GM21526 (cell line): ENCODE measurements around the gene CCDC158.
"Not testable (repeated sequence)": the region's sequence is repeated elsewhere in the genome, so short reads cannot be mapped to it uniquely, and the experiment has no call there.

Source experiments
- ATAC-seq: cut with Tn5 transposase; IDR thresholded peaks from one replicate; pipeline ENCODE4 v1.9.1; 2021; ENCODE audit warnings: moderate library complexity; ENCODE audit not compliant: unreplicated experiment, low FRiP score

CCDC158 gene

DNA sequence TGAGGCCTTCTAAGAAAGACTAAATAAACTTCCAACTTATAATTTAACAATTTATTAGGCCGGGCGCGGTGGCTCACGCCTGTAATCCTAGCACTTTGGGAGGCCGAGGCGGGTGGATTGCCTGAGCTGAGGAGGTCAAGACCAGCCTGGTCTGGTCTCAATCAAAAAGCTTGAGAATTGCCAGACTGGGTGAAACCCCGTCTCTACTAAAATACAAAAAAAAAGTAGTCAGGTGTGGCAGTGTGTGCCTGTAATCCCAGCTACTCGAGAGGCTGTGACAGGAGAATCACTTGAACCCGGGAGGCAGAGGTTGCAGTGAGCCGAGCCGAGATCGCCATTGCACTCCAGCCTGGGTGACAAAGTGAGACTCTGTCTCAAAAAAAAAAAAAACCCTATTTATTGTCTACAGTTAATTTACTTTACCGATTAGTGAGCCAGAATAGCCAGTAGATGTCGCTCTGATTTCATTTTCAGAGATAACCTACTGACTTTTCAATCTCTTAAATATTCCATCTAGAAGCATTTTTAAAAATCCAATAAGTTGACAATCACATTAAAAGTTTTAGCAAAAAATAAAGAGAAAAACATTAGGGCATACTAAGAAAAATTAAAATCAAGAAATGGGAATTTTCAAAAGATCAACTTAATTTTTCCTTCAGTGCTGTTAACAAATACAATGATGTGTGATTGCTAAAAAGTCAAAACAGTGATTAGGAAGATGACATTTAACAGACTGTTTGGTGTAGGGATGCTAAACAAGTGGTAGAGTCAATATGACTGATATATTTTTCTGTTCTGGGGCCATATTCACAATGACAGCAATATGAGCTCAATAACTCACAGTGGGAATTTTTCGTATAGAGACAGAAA, 9.8 kb upstream of the CCDC158 start:
- no peak for ATAC-seq

DNA sequence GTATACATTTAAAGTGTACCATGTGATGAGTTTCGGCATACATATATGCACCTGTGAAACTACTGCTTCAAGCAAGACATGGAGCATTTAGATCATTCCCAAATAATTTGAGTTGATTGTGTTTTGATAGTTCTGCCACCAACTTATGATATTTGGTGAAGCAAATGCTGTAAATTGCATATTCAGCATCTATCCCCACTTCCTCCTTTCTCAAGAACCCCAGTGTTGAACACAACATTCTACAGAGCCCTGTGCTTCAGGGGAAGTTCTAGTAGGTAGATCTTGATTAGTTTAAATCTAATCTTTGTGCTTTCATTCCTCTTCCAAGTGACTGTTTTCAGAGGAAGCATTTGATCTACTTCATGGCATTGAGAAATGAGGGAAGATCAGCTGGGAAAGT, 8.7 kb upstream of the CCDC158 start:
- no peak for ATAC-seq

DNA sequence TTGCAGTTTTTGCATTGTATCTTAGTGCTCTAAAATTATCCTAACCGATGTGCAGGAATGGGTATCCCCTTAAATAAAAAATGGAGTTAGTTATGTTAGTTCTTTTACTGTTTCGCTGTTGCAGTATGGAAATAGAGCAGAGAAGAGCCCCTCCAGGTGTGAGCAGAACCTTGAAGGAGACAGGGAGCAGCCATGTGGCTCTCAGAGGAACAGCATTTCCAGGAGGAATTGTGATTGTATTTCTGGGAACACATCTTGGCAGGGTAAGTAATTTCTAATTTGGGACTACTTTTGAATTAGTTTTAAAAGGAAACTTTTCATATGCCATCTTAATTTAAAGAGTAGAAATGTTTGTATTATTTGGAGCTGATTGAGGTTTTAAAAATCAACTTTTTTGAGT, 5.3 kb upstream of the CCDC158 start:
- ATAC-seq: no peak

DNA sequence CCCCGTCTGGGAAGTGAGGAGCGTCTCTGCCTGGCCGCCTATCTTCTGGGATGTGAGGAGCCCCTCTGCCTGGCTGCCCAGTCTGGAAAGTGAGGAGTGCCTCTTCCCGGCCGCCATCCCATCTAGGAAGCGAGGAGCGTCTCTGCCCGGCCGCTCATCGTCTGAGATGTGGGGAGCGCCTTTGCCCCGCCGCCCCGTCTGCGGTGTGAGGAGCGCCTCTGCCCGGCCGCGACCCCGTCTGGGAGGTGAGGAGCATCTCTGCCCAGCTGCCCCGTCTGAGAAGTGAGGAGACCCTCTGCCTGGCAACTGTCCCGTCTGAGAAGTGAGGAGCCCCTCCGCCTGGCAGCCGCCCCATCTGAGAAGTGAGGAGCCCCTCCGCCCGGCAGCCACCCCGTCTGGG, 2.2 kb upstream of the CCDC158 start:
- ATAC-seq: not testable (repeated sequence)

DNA sequence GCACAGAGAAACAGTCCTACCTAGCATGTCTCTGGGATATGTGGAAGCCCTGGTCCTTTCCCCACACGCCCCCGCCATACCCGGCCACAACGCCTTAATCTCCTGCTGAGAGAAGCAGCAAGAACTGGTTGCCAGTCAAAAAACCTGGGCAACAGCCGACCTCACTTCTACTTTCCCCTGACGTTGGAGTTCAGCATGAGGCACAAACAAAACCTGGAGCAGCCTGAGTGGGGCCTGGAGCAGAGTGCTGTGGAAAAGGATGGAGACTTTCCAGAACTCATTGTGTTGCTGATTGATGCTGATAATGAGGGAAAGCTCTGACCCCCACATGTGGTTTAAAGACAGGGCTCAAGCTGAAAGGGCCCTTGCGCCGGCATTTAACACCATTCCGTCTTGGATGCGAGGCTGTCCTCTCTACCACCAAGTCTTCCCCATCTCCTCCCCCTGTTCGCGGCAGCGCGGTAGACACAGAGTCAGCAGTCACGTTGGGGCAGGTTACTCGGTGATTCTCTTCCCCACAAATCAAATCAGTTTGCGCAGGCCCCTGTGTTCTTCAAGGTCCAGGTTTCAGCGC, 666 bp downstream of the CCDC158 start:
- ATAC-seq: no peak

DNA sequence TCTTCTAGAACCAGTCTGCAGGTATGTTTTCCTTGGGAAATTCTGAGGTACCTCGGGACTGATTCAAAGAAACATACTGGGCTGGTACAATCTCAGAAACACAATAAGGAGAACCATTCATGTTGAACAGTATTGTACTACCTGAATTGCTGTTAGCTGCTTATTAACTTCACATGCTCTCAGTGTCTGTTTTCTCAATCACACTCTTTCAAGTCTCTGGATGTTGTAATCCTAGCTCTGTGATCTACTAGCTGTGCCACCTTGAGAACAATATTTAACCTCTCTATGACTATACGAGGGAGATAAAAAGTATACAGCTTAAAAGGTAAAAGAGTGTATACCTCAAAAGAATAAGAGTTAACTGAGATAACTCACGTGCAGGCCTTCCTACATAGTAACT, 10.3 kb downstream of the CCDC158 start:
- no peak for ATAC-seq

DNA sequence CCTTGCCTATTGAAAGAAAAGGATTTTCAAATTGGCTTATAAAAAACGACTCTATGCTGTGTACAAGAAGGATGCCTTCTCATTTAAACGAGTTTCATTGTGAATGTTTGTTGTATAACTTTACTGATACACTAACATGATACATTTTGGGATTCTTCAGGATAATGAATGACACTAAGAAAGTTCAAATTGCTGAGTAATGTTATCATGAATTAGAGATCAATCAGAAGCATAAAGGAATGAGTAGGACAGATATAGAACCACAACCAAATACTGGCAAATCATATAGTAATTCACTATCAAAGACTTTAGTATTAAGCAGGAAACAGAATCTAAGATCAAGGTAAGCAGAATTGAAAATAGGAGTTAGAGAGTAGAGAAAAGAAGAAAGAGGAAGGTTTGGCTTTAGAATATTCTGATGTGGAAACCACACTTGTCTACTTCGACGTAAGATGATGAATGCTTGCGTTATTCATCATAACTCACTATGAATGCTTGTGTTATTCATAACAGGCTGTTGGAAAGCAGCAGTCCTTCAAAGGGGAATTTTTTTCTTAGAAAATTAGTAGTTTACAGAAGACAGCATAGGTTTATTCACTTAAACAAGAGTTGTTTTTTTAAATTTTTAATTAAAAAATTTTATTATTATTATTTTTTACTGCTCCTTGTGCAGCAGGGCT, 13.4 kb downstream of the CCDC158 start:
- ATAC-seq: no peak

DNA sequence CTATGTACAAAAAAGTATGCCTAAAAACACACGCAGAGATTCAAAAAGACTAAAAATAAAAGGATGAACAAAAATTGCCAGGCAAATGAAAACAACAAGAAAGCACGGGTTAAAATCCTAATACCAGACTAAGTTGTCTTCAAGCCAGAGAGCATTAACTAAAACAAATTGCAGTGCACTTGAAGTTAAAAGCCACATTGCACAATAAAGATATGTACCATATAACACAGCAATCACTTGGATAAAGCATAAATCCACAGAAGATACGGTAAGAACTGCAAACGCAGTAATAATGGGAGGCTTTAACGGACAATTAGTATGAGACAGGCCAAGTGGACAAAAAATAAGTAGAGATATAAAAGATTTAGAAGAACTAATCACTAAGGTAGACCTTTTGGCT, 14.9 kb downstream of the CCDC158 start:
- no peak for ATAC-seq

DNA sequence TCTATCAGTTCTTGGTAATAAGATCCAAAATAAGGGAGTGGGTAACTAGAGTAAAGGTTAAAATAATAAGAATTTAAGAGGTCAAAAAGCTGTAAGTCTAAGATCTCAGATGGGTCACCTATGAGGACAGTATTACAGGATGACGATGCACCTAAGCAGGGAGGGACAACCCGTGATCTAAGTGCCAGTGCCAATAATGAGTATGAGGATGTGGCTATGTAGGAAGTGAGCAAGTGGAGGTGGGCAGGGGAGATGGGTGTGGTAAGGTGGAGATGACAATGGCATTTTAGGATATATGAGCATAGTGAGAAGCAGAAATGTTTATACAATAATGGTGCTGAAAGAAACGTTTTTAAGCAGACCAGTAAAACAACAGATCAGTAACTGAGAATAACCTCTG, 19.3 kb downstream of the CCDC158 start:
- ATAC-seq: no peak

DNA sequence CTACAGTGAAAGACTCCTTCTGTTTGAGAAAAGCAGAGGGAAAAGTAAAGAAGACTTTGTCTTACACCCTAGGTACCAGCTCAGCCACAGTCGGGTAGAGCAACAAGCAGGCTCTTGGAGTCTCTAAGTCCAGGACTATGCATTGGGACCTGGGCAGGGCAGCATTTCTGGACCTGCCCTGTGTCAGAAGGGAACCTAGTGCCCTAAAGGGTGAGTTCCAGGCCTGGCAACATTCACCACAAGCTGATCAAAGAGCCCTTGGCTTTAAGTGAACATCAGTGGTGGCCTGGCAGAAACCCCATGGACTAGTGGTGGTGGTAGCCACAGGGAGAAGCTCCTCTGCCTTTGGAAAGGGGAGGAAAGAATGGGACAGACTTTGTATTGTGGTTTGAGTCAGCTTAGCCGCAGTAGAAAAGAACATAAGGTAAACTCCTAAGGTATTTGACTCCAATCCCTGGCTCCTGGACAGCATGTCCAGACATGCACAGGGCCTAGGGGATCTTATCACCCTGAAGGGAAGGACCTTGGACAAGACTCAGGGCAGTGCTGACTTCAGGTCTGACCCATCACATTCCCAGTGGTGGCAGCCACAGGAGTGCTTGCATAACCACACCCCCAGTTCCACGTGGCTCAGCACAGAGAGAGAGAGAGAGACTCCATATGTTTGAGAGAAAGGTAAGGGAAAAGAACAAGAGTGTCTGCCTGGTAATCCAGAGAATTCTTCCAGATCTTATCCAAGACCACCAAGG, 32.6 kb downstream of the CCDC158 start:
- no peak for ATAC-seq

DNA sequence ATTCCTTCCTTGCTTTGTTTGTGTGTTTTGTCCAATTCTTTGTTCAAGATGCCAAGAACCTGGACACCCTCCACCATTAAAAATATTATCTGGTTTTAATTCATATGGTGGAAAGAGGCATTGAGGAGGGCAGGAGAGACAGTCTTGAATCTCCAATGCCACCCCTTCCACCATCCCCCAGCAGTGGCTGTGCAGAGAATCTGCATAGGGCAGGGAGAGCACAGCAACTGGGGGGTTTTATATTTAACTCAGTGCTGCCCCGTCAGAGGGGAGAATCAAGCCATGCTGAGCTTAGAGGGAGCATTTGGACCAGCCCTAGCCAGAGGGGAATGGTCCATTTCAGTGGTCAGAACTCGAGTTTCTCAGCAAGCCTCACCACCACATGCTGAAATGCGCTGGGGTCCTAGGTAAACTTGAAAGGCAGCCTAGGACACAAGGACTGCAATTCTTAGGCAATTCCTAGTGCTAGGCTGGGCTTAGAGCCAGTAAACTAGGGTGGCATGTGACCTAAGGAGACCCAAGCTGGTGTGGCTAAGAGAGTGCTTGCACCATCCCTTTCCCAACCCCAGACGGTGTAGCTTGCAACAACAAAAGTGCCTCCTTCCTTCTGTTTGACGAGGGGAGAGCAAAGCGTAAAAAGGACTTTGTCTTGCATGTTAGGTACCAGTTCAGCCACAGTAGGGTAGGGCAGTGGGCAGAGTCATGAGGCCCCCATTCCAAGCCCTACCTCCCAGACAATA, 34.2 kb downstream of the CCDC158 start:
- ATAC-seq: no peak

DNA sequence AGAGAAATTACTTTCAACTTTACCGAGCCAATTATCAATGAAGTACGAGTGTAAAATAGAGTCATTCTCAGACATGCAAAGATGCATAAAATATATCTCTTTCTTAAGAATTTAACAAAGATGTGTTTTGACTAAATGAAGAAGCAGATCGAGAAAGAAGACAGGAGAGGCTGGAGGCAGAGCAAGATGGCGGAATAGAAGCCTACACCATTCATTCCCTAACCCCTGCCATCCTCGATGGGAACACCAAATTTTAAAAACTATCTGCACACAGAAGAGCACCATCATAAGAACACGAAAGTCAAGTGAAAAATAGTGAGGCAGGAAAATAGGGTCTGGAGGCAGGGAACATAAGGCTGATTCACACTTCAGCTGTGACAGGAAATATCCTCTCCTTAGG, 35.0 kb downstream of the CCDC158 start:
- ATAC-seq: no peak

DNA sequence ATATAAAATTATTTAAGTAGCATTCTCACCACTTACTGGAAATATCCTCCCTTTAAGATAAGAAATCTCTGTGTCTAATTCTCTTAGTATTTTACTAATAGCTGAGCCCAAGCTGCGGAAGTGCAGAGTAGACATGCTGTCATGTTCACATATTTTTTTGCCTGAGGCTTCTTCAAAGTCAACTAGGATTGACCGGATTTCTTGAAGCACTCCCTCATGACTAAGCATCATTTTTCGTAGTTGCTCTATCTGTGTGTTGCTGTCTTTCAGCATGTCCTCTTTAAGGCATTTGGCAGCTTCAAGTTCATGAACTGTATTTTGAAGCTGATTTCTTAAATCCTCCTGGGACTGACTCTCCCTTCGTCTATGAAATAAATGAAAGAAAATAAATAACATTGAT, 36.9 kb downstream of the CCDC158 start:
- no peak for ATAC-seq

DNA sequence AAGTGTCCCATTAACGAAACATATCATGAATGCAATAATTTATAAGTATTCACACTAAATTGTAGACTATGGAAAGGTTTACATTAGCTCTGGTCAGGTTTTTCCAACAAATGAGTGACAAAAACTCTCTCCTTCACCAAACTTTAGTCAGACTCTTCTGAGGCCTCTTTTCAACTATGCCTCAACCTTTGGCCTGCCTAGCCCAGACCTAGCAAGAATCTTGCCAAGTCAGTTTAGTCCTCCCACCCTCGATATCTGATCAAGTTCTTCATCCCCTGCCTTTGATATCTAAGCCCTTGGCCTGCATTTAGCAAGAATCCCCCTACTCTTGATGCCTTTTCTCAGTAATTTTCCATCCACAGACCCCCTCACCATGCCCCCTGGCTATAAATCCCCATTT, 37.9 kb downstream of the CCDC158 start:
- ATAC-seq: no peak

DNA sequence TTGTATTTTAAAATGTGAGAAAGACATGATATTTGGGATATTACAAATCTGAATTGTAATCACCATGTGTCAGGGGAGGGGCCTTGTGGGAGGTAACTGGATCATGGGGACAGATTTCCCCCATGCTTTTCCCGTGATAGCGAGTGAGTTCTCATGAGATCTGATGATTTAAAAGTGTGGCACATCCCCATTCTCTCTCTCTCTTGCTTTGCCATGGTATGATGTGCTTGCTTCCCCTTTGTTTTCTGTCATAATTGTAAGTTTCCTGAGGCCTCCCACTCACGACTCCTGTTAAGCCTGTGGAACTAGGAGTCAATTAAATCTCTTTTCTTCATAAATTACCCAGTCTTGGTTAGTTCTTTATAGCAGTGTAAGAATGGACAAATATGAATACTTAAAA, 39.0 kb downstream of the CCDC158 start:
- no peak for ATAC-seq

DNA sequence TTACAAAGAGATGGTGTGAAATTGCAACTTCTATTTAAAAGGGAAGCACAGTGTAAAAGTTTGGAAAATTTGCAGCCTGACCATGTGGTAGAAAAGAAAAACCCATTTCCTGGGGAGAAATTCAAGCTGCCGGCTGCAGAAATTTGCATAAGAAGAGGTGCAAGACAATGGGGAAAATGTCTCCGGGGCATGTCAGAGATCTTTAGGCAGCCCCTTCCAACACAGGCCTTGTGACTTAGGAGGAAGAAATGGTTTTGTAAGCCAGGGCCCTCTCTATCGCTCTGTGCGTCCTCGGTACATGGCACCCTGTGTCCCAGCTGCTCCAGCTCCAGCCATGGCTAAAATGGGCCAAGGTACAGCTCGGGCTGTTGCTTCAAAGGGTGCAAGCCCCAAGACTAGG, 40.4 kb downstream of the CCDC158 start:
- ATAC-seq: no peak

DNA sequence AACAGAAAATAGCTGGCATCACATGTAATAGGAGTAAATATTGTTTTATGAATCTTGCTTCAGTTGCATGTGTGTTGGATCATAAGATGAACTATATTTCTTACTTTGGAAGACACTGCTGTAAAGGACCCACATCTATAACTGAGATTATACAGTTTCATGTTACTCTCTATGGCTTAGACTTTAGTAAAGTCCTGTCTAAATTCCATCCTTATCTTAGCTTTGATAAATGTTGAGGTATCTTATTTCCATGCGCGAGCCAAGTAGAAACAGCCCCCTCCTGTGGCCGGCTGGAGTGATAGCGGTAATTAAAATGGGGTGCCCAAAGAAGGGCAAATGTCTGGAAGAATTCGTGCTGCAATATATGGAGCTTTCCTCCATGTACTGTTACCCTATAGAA, 43.0 kb downstream of the CCDC158 start:
- ATAC-seq: no peak

DNA sequence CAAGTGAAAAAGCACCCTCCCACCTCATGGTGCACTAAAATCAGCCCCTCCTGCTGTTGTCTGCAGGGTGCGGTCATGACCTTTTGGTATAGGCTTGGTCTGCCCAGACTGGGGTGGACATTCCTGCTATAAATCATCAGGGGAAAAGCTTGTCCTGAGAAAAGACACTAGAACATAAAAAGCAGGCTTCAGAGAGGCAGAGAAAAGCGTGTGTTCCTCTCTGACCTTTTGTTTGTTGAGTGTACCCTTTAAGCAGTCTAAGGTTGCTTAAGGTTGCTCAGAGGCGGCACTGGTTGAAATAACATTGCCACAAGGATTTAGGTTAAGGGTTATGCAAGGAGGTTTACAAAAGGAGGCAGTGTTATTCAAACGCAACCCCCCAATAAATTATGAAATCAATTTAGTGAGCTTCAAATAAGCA, 43.5 kb downstream of the CCDC158 start:
- no peak for ATAC-seq

DNA sequence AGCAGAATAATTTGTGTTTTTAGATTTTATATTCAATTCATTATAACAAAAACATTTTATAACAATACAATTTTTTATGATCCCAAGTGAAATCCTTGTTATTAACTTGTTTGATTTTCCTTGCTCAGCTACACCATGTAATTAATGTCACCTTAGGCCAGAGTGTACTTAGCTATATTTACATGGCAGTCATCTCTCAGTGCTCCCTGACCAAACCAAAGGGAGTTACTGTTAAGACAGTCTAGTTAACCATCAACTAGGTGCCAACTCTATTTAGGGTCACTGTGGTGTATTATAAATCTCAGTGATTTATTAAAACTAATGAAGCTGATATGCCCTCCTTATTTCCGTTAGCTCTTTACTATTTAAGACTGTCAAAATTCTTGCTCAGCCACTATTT, 44.4 kb downstream of the CCDC158 start:
- no peak for ATAC-seq

DNA sequence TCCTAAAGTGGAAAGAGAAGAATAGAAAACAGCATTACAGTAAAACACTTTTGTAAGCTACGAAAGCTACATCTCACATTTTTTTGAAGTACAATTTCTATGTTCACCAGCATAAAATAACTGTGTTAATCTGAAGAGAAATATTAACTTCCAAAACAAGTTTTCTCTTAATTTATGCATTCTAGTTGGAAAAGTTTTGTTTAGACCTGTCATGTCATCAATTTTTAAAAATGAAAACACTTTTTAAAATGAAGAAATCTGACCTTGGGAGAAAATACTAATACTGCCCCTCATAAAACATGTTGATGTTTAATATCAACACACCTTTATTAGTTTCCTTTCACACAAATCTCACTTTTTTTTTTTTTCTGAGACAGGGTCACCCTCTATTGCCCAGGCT, 45.2 kb downstream of the CCDC158 start:
- no peak for ATAC-seq
